ENCODE data around the gene PARVG. TPM values are rescaled to one million over a fixed set of nuclear protein-coding genes. Genes with fewer than 3 reads are reported as not detected.
A peak's percentile ranks its signal among the peaks of the same experiment; 100 is the strongest.

Gene PARVG
- total RNA-seq, 1 experiment from 2014 or later = 1.3 TPM

- no peaks in the 10 kb centered on the region for H3K79me1 ChIP-seq (ENCODE audit: insufficient read depth, low read depth, low read length, poor library complexity, severe bottlenecking)
- no peak overlapping the region for H3K9ac ChIP-seq (ENCODE audit: extremely low read depth, insufficient read length, low read length)
- no CpG with 5 or more reads among the region's 16 CpGs for WGBS (ENCODE audit: extremely low coverage, insufficient read length, low lambda C conversion rate)
- no peak overlapping the region for H3K23ac ChIP-seq (ENCODE audit: insufficient read length, low read depth, low read length)
- H3K18ac ChIP-seq (ENCODE audit: insufficient read length, low read depth, low read length) = no peak overlapping the region
- H3K27me3 Mint-ChIP-seq (ENCODE audit: low read depth) = no peaks in the 10 kb centered on the region; the same call in 1 of the 2 replicates
- H4K5ac ChIP-seq (ENCODE audit: insufficient read length, low read depth, low read length) = no peak overlapping the region
- H3K14ac ChIP-seq (ENCODE audit: insufficient read depth, low read length) = no peak overlapping the region
- no peak overlapping the region for H3K27ac ChIP-seq (ENCODE audit: insufficient read length, low read depth, low read length)
- 0 out of 7 replicates have a peak overlapping the region, but pooled peaks of 1 of the 3 experiments have one; percentile 57 for H3K27ac Mint-ChIP-seq
- H3K36me3 Mint-ChIP-seq (ENCODE audit: insufficient read depth in 1 of 3, low read depth in 3 of 3) = peaks cover 11 to 20% (median 13%) of the 10 kb centered on the region in 3 experiments
- TF ChIP-seq CTCF (conservative IDR thresholded peaks at IDR 0.05) = no peak
- H3K4me1 Mint-ChIP-seq = peaks cover 40 to 42% of the 10 kb centered on the region in 2 experiments
- H3K4ac ChIP-seq (ENCODE audit: low read depth, low read length) = no peak overlapping the region
- no peak overlapping the region for H2AK5ac ChIP-seq (ENCODE audit: insufficient read length, low read length)
- H3K79me2 ChIP-seq (ENCODE audit: insufficient read depth, low read length) = no peaks in the 10 kb centered on the region
- no peak overlapping the region for H3K4me2 ChIP-seq (ENCODE audit: insufficient read depth, insufficient read length, low read length)
- no peaks in the 10 kb centered on the region for H4K20me1 ChIP-seq (ENCODE audit: control insufficient read depth, insufficient read depth, insufficient read length)
- H3K4me1 ChIP-seq (ENCODE audit: insufficient read depth, low read length) = peaks cover 16% of the 10 kb centered on the region; the same call in 1 of the 2 replicates
- H3K23me2 ChIP-seq (ENCODE audit: insufficient read length, low read depth, low read length, poor library complexity, severe bottlenecking) = no peaks in the 10 kb centered on the region
- no peak overlapping the region for H4K91ac ChIP-seq (ENCODE audit: insufficient read length, low read depth, low read length)
- H3K4me3 Mint-ChIP-seq = no peak overlapping the region
- no peak overlapping the region for H2AFZ ChIP-seq (ENCODE audit: low read length)
- H3K27me3 ChIP-seq (ENCODE audit: insufficient read depth, low read length) = no peaks in the 10 kb centered on the region
- H3K9me3 Mint-ChIP-seq = peaks cover 13 to 16% of the 10 kb centered on the region in 2 experiments
- no peak overlapping the region for H2BK15ac ChIP-seq (ENCODE audit: low read depth, low read length)
- DNase-seq = no peak
- H2BK12ac ChIP-seq (ENCODE audit: insufficient read length, low read depth, low read length) = no peak overlapping the region
- H3T11ph ChIP-seq (ENCODE audit: low read length) = no peak overlapping the region
- no peak overlapping the region for H2BK5ac ChIP-seq (ENCODE audit: insufficient read length, low read length)
- H4K8ac ChIP-seq (replicated peaks; ENCODE audit: insufficient read length, low read depth, low read length) = no peak overlapping the region
- no peak overlapping the region for H2BK20ac ChIP-seq (ENCODE audit: low read depth, low read length, poor library complexity, severe bottlenecking)
- no peak overlapping the region for H2BK120ac ChIP-seq (ENCODE audit: low read depth, low read length, poor library complexity, severe bottlenecking)
- no peak overlapping the region for H3K56ac ChIP-seq (ENCODE audit: insufficient read length, low read depth, low read length)
- peaks cover 4% of the 10 kb centered on the region for H3K9me3 ChIP-seq (ENCODE audit: control insufficient read depth, low read depth, low read length)
These were observed 38.2 kb upstream of the PARVG start for GRCh38 chr22:44142421-44143104.

All from H9 (cell line).